CD14-positive monocyte (primary cell): ENCODE data around the gene MCRIP2. TPM values are rescaled to one million over a fixed set of nuclear protein-coding genes. Genes with fewer than 3 reads are reported as not detected.

ENCODE experiments used
- DNase-seq, 3 donors: peaks; one replicate each; pipeline ENCODE4 v3.0.0-alpha.2; 2011 to 2022
- H2AFZ ChIP-seq: 2 replicates; pipeline ENCODE4 v1.6.0; 2012; ENCODE audit warnings: mild to moderate bottlenecking, low read depth, low read length, inconsistent platforms; ENCODE audit not compliant: insufficient read depth, poor library complexity, severe bottlenecking
- H3K27ac ChIP-seq, 2 donors: 1 replicate in 1 of 2; 2 replicates in 1 of 2; pipeline ENCODE4 v1.5.1; 2012 to 2013; ENCODE audit warnings: low read length in 2 of 2, control low read depth in 1 of 2, inconsistent platforms in 1 of 2, low read depth in 1 of 2, mild to moderate bottlenecking in 1 of 2
- H3K27me3 ChIP-seq, 2 donors: one replicate each; pipeline versions ENCODE4 v1.6.0 to v1.6.1; 2011 to 2013; ENCODE audit warnings: low read length in 2 of 2; ENCODE audit not compliant: control insufficient read depth in 2 of 2, insufficient read depth in 2 of 2
- H3K36me3 ChIP-seq, 2 donors: replicated peaks in 1 of 2; 1 replicate in 1 of 2; 2 replicates in 1 of 2; pipeline versions ENCODE4 v1.5.1 to v1.6.1; 2012 to 2013; ENCODE audit warnings: low read length in 2 of 2, control low read depth in 1 of 2, inconsistent platforms in 1 of 2, mild to moderate bottlenecking in 1 of 2; ENCODE audit not compliant: insufficient read depth in 2 of 2, control insufficient read depth in 1 of 2
- H3K4me1 ChIP-seq, 2 donors: 1 replicate in 1 of 2; 2 replicates in 1 of 2; pipeline versions ENCODE4 v1.5.1 to v1.6.1; 2012 to 2013; ENCODE audit warnings: low read length in 2 of 2, control low read depth in 1 of 2, inconsistent platforms in 1 of 2, mild to moderate bottlenecking in 1 of 2, moderate library complexity in 1 of 2; ENCODE audit not compliant: insufficient read depth in 2 of 2, control insufficient read depth in 1 of 2
- H3K4me2 ChIP-seq: replicated peaks from 2 replicates; pipeline ENCODE3; 2012; ENCODE audit warnings: low read length, moderate library complexity, mild to moderate bottlenecking; ENCODE audit not compliant: poor library complexity, severe bottlenecking; ENCODE audit errors: extremely low read depth
- H3K4me3 ChIP-seq, 3 experiments: fragments of 200-600 bp in 1 of 3; sonication (generic) in 1 of 3; replicated peaks in 1 of 3; 1 replicate in 2 of 3; 2 replicates in 1 of 3; pipeline ENCODE4 v1.5.1; 2011 to 2013; ENCODE audit warnings: low read length in 3 of 3, mild to moderate bottlenecking in 3 of 3, control low read depth in 2 of 3, low read depth in 2 of 3, inconsistent platforms in 1 of 3, moderate library complexity in 1 of 3
- H3K79me2 ChIP-seq: 2 replicates; pipeline ENCODE4 v1.6.0; 2012; ENCODE audit warnings: mild to moderate bottlenecking, control low read depth, inconsistent platforms, low read length, moderate library complexity; ENCODE audit not compliant: insufficient read depth
- H3K9ac ChIP-seq: 2 replicates; pipeline ENCODE4 v1.6.0; 2017; ENCODE audit warnings: low read length, mild to moderate bottlenecking; ENCODE audit not compliant: insufficient read depth, poor library complexity, severe bottlenecking
- H3K9me3 ChIP-seq, 2 donors: replicated peaks in 1 of 2; 1 replicate in 1 of 2; 2 replicates in 1 of 2; pipeline versions ENCODE4 v1.5.1 to v1.6.1; 2012 to 2013; ENCODE audit warnings: low read length in 2 of 2, control low read depth in 1 of 2; ENCODE audit not compliant: control insufficient read depth in 1 of 2, insufficient read depth in 1 of 2
- H4K20me1 ChIP-seq: 2 replicates; pipeline ENCODE4 v1.6.0; 2012; ENCODE audit warnings: mild to moderate bottlenecking, low read length, control low read depth, moderate library complexity; ENCODE audit not compliant: insufficient read depth
- H3K27ac Mint-ChIP-seq, 7 donors: one replicate each; pipeline ENCODE4 v1.8.0; 2020; ENCODE audit warnings: mild to moderate bottlenecking in 7 of 7, mixed read lengths in 7 of 7, moderate library complexity in 6 of 7, inconsistent platforms in 2 of 7
- H3K27me3 Mint-ChIP-seq, 3 donors: one replicate each; pipeline ENCODE4 v1.8.0; 2021 to 2022; ENCODE audit warnings: low read depth in 3 of 3, mild to moderate bottlenecking in 3 of 3, mixed read lengths in 3 of 3, moderate library complexity in 3 of 3, inconsistent platforms in 1 of 3
- H3K36me3 Mint-ChIP-seq, 2 donors: one replicate each; pipeline ENCODE4 v1.8.0; 2020; ENCODE audit warnings: mixed read lengths in 2 of 2, inconsistent platforms in 1 of 2, mild to moderate bottlenecking in 1 of 2
- H3K4me1 Mint-ChIP-seq: one replicate; pipeline ENCODE4 v1.8.0; 2020; ENCODE audit warnings: mild to moderate bottlenecking, mixed read lengths
- H3K4me3 Mint-ChIP-seq, 2 donors: one replicate each; pipeline ENCODE4 v1.8.0; 2020; ENCODE audit warnings: mild to moderate bottlenecking in 2 of 2, mixed read lengths in 2 of 2, moderate library complexity in 1 of 2
- H3K9me3 Mint-ChIP-seq, 7 donors: one replicate each; pipeline ENCODE4 v1.8.0; 2020 to 2022; ENCODE audit warnings: mixed read lengths in 7 of 7, mild to moderate bottlenecking in 6 of 7, moderate library complexity in 6 of 7, inconsistent platforms in 2 of 7
- WGBS: methylation state at CpG from one replicate; pipeline ENCODE4 v1.1.5; 2013; ENCODE audit warnings: missing lambda C conversion rate; ENCODE audit not compliant: insufficient coverage; 5-methylcytosine and 5-hydroxymethylcytosine counted together
- intact Hi-C, 2 donors: fragments of 100-400 bp; cut with micrococcal nuclease; formaldehyde crosslinking; loops; one replicate each; pipeline versions ENCODE4 v1.15.0 to v1.15.1; 2023
- polyA plus RNA-seq, 3 donors: library from polyadenylated mRNA; depleted of rRNA in 1 of 3; unstranded in 2 of 3; stranded (reverse) in 1 of 3; fragments of 300-500 nt in 2 of 3; fragments of >200 nt in 1 of 3; fragmentation: Illumina TruSeq in 2 of 3; gene quantifications; 1 replicate in 2 of 3; 2 replicates in 1 of 3; pipeline ENCODE4 v1.2.3, GENCODE V29; 2012 to 2021
- TF ChIP-seq, protein P1 (sequence below): fragments of 200-600 bp; IDR thresholded peaks from one replicate; pipeline ENCODE4 v1.8.0; 2022; ENCODE audit warnings: antibody characterized with exemption, mild to moderate bottlenecking

Gene MCRIP2
- polyA plus RNA-seq, 3 donors = 23.7 to 65.6 (median 42.1) TPM

DNA sequence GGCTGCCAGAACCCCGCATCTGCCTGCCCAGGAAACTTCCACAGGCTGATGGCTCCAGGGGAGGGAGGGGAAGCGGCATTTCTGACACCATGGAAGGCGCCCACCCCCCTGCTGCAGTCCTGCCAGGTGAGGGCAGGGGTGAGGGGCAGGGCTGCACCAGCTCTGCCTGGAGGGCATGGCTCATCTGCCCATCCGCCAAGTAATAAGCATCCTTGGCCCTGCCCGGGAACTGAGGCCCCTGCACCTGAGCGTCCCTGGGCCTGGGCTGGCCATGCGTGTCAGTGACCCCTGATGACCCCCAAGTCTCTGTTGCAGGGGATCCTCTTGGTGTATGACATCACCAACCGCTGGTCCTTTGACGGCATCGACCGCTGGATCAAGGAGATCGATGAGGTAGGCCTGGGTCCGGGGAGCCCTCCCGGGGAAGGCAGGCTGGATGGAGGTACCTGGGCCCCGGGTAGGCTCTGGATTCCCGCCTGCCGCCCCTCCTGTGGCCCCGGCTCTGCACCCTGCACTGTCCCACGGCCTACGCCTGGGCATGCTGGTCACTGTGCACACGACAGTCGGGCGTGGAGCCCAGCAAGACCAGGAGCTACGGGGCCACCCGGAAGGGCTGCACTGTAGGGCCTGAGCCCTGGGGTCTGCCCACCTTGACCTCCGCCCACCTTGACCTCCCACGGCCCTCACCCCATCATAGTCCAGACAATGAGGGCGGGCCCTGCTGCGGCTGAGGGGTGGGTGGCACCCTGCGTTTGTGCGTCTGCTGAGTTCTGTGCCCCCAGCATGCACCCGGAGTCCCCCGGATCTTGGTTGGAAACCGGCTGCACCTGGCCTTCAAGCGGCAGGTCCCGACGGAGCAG, 16.3 kb upstream of the MCRIP2 start:
- peaks cover 0 to 3% (median 0%) of the 10 kb centered on the region in 7 donors for H3K9me3 Mint-ChIP-seq
- no peak overlapping the region for H3K4me3 Mint-ChIP-seq
- Histone ChIP-seq H3K9me3 (no peaks in the 10 kb centered on the region), H3K79me2 (peaks cover 22% of the 10 kb centered on the region), H3K4me2 (no peak overlapping the region), H3K4me1 (peaks cover 2 to 10% of the 10 kb centered on the region in 2 donors), H3K4me3 (no peak overlapping the region), H3K9ac (no peak overlapping the region), H3K27ac (no peak overlapping the region), H2AFZ (no peak overlapping the region), H3K27me3 (no peaks in the 10 kb centered on the region), H4K20me1 (peaks cover 81% of the 10 kb centered on the region), H3K36me3 (peaks cover 50 to 65% of the 10 kb centered on the region in 2 donors)
- no peak for DNase-seq
- TF ChIP-seq, protein P1, sequence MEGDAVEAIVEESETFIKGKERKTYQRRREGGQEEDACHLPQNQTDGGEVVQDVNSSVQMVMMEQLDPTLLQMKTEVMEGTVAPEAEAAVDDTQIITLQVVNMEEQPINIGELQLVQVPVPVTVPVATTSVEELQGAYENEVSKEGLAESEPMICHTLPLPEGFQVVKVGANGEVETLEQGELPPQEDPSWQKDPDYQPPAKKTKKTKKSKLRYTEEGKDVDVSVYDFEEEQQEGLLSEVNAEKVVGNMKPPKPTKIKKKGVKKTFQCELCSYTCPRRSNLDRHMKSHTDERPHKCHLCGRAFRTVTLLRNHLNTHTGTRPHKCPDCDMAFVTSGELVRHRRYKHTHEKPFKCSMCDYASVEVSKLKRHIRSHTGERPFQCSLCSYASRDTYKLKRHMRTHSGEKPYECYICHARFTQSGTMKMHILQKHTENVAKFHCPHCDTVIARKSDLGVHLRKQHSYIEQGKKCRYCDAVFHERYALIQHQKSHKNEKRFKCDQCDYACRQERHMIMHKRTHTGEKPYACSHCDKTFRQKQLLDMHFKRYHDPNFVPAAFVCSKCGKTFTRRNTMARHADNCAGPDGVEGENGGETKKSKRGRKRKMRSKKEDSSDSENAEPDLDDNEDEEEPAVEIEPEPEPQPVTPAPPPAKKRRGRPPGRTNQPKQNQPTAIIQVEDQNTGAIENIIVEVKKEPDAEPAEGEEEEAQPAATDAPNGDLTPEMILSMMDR = no peak
- no peak overlapping the region for H3K27ac Mint-ChIP-seq
- peaks cover 35 to 72% of the 10 kb centered on the region in 2 donors for H3K36me3 Mint-ChIP-seq
- WGBS = 98% methylated on average over 32 of the region's 37 CpGs
- H3K4me1 Mint-ChIP-seq = peaks cover 2% of the 10 kb centered on the region
- intact Hi-C loops = no loop called here
- H3K27me3 Mint-ChIP-seq = peaks cover 0 to 2% (median 0%) of the 10 kb centered on the region in 3 donors

DNA sequence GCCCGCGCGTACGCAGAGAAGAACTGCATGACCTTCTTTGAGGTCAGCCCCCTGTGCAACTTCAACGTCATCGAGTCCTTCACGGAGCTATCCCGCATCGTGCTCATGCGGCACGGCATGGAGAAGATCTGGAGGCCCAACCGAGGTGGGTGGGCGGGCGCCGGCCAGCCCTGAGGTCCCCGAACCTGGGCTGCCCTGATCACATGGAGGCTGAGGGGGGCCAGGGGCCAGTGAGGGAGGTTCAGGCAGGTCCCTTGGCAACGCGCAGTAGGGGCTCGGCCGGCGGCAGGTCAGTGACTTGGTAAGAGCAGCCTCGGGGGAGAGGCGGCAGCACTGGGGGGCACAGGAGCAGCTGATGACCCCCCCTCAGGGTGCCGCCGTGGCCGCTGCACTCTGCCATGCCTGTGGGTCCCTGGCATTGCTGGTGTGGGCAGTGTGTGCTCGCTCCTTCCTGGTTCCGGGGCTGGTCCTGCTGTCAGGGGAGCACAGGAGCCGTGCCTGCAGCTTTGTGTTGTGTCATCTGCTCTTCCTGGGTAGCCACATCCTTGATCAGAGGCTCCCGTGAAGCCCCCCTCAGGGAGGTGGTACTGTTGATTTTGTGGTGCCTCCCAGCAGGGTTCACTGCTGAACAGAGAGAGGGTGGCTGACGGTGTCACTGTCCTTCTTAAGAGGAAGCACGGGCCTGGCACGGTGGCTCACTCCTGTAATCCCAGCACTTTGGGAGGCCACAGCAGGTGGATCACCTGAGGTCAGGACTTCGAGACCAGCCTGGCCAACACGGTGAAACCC, 15.5 kb upstream of the MCRIP2 start:
- Mint-ChIP-seq H3K9me3 (peaks cover 0 to 3% (median 0%) of the 10 kb centered on the region in 7 donors), H3K4me1 (peaks cover 2% of the 10 kb centered on the region), H3K27ac (no peak overlapping the region), H3K27me3 (peaks cover 2 to 6% (median 2%) of the 10 kb centered on the region in 3 donors), H3K36me3 (peaks cover 35 to 66% of the 10 kb centered on the region in 2 donors), H3K4me3 (no peak overlapping the region)
- no peak overlapping the region for H3K9ac ChIP-seq
- TF ChIP-seq, protein P1 = no peak
- peaks cover 48 to 60% of the 10 kb centered on the region in 2 donors for H3K36me3 ChIP-seq
- H3K9me3 ChIP-seq = no peaks in the 10 kb centered on the region
- H3K4me3 ChIP-seq = no peak overlapping the region
- H3K4me2 ChIP-seq = no peak overlapping the region
- no peaks in the 10 kb centered on the region for H3K27me3 ChIP-seq
- no peak overlapping the region for H3K27ac ChIP-seq
- H2AFZ ChIP-seq = no peak overlapping the region
- H4K20me1 ChIP-seq = peaks cover 81% of the 10 kb centered on the region
- 95% methylated on average over 31 of the region's 35 CpGs for WGBS
- DNase-seq = no peak
- H3K4me1 ChIP-seq = peaks cover 4 to 17% of the 10 kb centered on the region in 2 donors
- intact Hi-C loops = no loop called here
- peaks cover 18% of the 10 kb centered on the region for H3K79me2 ChIP-seq
